HEK293T (cell line): ENCODE measurements around the gene CDH4.

Experiments
- CTCF ChIA-PET: fragments of 350-600 bp; formaldehyde crosslinking; extraction: SDS; loops from one replicate; lab custom pipeline; 2021; ENCODE audit warnings: antibody characterized with exemption, inconsistent platforms; lab: Yijun Ruan, JAX
- POLR2A ChIA-PET: fragments of 350-600 bp; formaldehyde crosslinking; extraction: SDS; loops from one replicate; lab custom pipeline; 2020; ENCODE audit warnings: antibody characterized with exemption, inconsistent platforms; lab: Yijun Ruan, JAX
- DNase-seq: peaks from one replicate; pipeline ENCODE4 v3.0.0; 2012; ENCODE audit warnings: mixed read lengths; ENCODE audit errors: extremely low spot score
- ARNT ChIP-seq: fragments of 450-650 bp; IDR thresholded peaks from 2 replicates; pipeline ENCODE4 v1.6.1; 2017; ENCODE audit warnings: mild to moderate bottlenecking
- BHLHE40 ChIP-seq: fragments of 450-650 bp; IDR thresholded peaks from 2 replicates; pipeline ENCODE4 v1.6.1; 2016; ENCODE audit warnings: mild to moderate bottlenecking, moderate library complexity, borderline replicate concordance
- CTBP1 ChIP-seq: fragments of 450-650 bp; IDR thresholded peaks from 2 replicates; pipeline ENCODE4 v1.6.1; 2016; ENCODE audit warnings: borderline replicate concordance
- ELF4 ChIP-seq: fragments of 450-650 bp; IDR thresholded peaks from 2 replicates; pipeline ENCODE4 v1.6.1; 2017; ENCODE audit warnings: antibody characterized with exemption
- FOXA1 ChIP-seq: fragments of 450-650 bp; IDR thresholded peaks from 2 replicates; pipeline ENCODE4 v1.6.1; 2016; ENCODE audit warnings: mild to moderate bottlenecking
- FOXK2 ChIP-seq: fragments of 450-650 bp; IDR thresholded peaks from 2 replicates; pipeline ENCODE4 v1.6.1; 2016; ENCODE audit warnings: mild to moderate bottlenecking
- FOXM1 ChIP-seq: fragments of 450-650 bp; IDR thresholded peaks from 2 replicates; pipeline ENCODE4 v1.6.1; 2017; ENCODE audit warnings: mild to moderate bottlenecking, borderline replicate concordance
- HDGF ChIP-seq: fragments of 450-650 bp; IDR thresholded peaks from 2 replicates; pipeline ENCODE4 v1.6.1; 2017; ENCODE audit warnings: antibody characterized with exemption, borderline replicate concordance
- L3MBTL2 ChIP-seq: fragments of 450-650 bp; conservative IDR thresholded peaks from 2 replicates; pipeline ENCODE4 v1.6.1; 2016; ENCODE audit warnings: mild to moderate bottlenecking
- LEF1 ChIP-seq: fragments of 450-650 bp; IDR thresholded peaks from 2 replicates; pipeline ENCODE4 v1.6.1; 2017; ENCODE audit warnings: mild to moderate bottlenecking, borderline replicate concordance
- NFRKB ChIP-seq: fragments of 450-650 bp; IDR thresholded peaks from 2 replicates; pipeline ENCODE4 v1.6.1; 2016; ENCODE audit warnings: mild to moderate bottlenecking, moderate library complexity
- PKNOX1 ChIP-seq: fragments of 450-650 bp; IDR thresholded peaks from 2 replicates; pipeline ENCODE4 v1.6.1; 2016
- SP1 ChIP-seq: fragments of 450-650 bp; IDR thresholded peaks from 2 replicates; pipeline ENCODE4 v1.6.1; 2017
- SUZ12 ChIP-seq: fragments of 450-650 bp; IDR thresholded peaks from 2 replicates; pipeline ENCODE4 v1.6.1; 2016; ENCODE audit warnings: mild to moderate bottlenecking
- TARDBP ChIP-seq: fragments of 450-650 bp; IDR thresholded peaks from 2 replicates; pipeline ENCODE4 v1.6.1; 2016
- ZNF384 ChIP-seq: fragments of 450-650 bp; IDR thresholded peaks from 2 replicates; pipeline ENCODE4 v1.6.1; 2016

The CDH4 gene

GRCh38 chr20:61762167-61762710 is 510.2 kb downstream of the CDH4 start:
- ChIA-PET CTCF (no interaction called here), POLR2A (no interaction called here)
- DNase-seq: no peak
- TF ChIP-seq L3MBTL2 (no peak), TARDBP (no peak), LEF1 (no peak), ZNF384 (no peak), ARNT (no peak), FOXA1 (no peak), FOXK2 (no peak), SP1 (no peak), CTBP1 (no peak), HDGF (no peak), SUZ12 (no peak), NFRKB (no peak), PKNOX1 (no peak), BHLHE40 (no peak), ELF4 (no peak), FOXM1 (no peak)

- ChIA-PET CTCF (no interaction called here), POLR2A (no interaction called here)
- no peak for TF ChIP-seq L3MBTL2
- TF ChIP-seq BHLHE40: no peak
- no peak for TF ChIP-seq CTBP1
- no peak for TF ChIP-seq SUZ12
- no peak for TF ChIP-seq ELF4
- TF ChIP-seq LEF1: no peak
- TF ChIP-seq FOXA1: no peak
- no peak for TF ChIP-seq PKNOX1
- no peak for DNase-seq
These were observed 511.1 kb downstream of the CDH4 start for GRCh38 chr20:61762886-61763739.

GRCh38 chr20:61763740-61764400 is 511.8 kb downstream of the CDH4 start:
- no peak for TF ChIP-seq SP1
- TF ChIP-seq BHLHE40: no peak
- DNase-seq: no peak
- CTCF ChIA-PET: no interaction called here
- POLR2A ChIA-PET: no interaction called here

- CTCF ChIA-PET: no interaction called here
- DNase-seq: no peak
- no peak for TF ChIP-seq FOXM1
- no peak for TF ChIP-seq NFRKB
- TF ChIP-seq BHLHE40: no peak
- TF ChIP-seq FOXK2: no peak
- TF ChIP-seq ZNF384: no peak
- TF ChIP-seq L3MBTL2: no peak
- TF ChIP-seq SP1: no peak
- no peak for TF ChIP-seq TARDBP
- no peak for TF ChIP-seq PKNOX1
- TF ChIP-seq FOXA1: no peak
- TF ChIP-seq SUZ12: no peak
- no peak for TF ChIP-seq LEF1
- no peak for TF ChIP-seq HDGF
- TF ChIP-seq ARNT: no peak
- no peak for TF ChIP-seq ELF4
- TF ChIP-seq CTBP1: no peak
- POLR2A ChIA-PET: no interaction called here
These were observed 512.5 kb downstream of the CDH4 start for GRCh38 chr20:61764471-61765025.

- CTCF ChIA-PET: no interaction called here
- DNase-seq: no peak
- POLR2A ChIA-PET: no interaction called here
- TF ChIP-seq BHLHE40: no peak
- TF ChIP-seq ARNT: no peak
- no peak for TF ChIP-seq LEF1
- TF ChIP-seq SUZ12: no peak
- TF ChIP-seq FOXA1: no peak
- no peak for TF ChIP-seq HDGF
- TF ChIP-seq NFRKB: no peak
- no peak for TF ChIP-seq CTBP1
- TF ChIP-seq L3MBTL2: no peak
- TF ChIP-seq PKNOX1: no peak
- TF ChIP-seq SP1: no peak
- no peak for TF ChIP-seq ELF4
- no peak for TF ChIP-seq ZNF384
These were observed 513.2 kb downstream of the CDH4 start for GRCh38 chr20:61765081-61765870.
